Sigmoid colon (tissue), 7 donors: ENCODE data around the gene BCL11B. TPM values are rescaled to one million over a fixed set of nuclear protein-coding genes. Genes with fewer than 3 reads are reported as not detected.

ENCODE experiments used
- DNase-seq: peaks from one replicate; pipeline ENCODE4 v3.0.0-alpha.2; 2019
- H3K27ac ChIP-seq, 4 donors: fragments of 200-600 bp; sonication (generic); one replicate each; pipeline ENCODE4 v1.5.1; 2016 to 2019; ENCODE audit warnings: mild to moderate bottlenecking in 1 of 4
- H3K27me3 ChIP-seq, 3 donors: fragments of 200-600 bp; sonication (generic); one replicate each; pipeline ENCODE4 v1.5.1; 2019; ENCODE audit warnings: mild to moderate bottlenecking in 1 of 3
- H3K36me3 ChIP-seq, 4 donors: fragments of 200-600 bp; sonication (generic); one replicate each; pipeline ENCODE4 v1.5.1; 2016 to 2019
- H3K4me1 ChIP-seq, 4 donors: fragments of 200-600 bp; sonication (generic); one replicate each; pipeline ENCODE4 v1.5.1; 2017 to 2019
- H3K4me3 ChIP-seq, 4 donors: fragments of 200-600 bp; sonication (generic); one replicate each; pipeline ENCODE4 v1.5.1; 2017 to 2019; ENCODE audit warnings: mild to moderate bottlenecking in 2 of 4, moderate library complexity in 1 of 4
- H3K9me3 ChIP-seq, 4 donors: fragments of 200-600 bp in 3 of 4; sonication (generic) in 3 of 4; one replicate each; pipeline versions ENCODE4 v1.5.1 to v1.6.1; 2013 to 2019
- EP300 ChIP-seq, 4 donors: sonication (generic); formaldehyde crosslinking; IDR thresholded peaks; one replicate each; pipeline ENCODE4 v1.6.1; 2017; ENCODE audit warnings: antibody characterized with exemption in 4 of 4
- POLR2A ChIP-seq, 2 donors: fragments of 450-650 bp; IDR thresholded peaks; one replicate each; pipeline ENCODE4 v1.6.1; 2016; ENCODE audit warnings: antibody characterized with exemption in 2 of 2, mild to moderate bottlenecking in 2 of 2, moderate library complexity in 2 of 2
- POLR2AphosphoS5 ChIP-seq, 4 donors: sonication (generic); formaldehyde crosslinking; IDR thresholded peaks; one replicate each; pipeline ENCODE4 v1.6.1; 2017; ENCODE audit warnings: antibody characterized with exemption in 4 of 4
- WGBS, 2 donors: extraction: QIAGEN DNeasy Blood & Tissue Kit; methylation state at CpG; one replicate each; pipeline ENCODE4 v1.1.7; 2013; 5-methylcytosine and 5-hydroxymethylcytosine counted together
- intact Hi-C: fragments of 100-400 bp; cut with DNase I; formaldehyde crosslinking; loops from one replicate; pipeline ENCODE4 v1.15.1; 2023
- polyA plus RNA-seq, 3 donors: library from polyadenylated mRNA; stranded (reverse); fragments of 200-250 nt; gene quantifications; one replicate each; pipeline ENCODE4 v1.2.3, GENCODE V29; 2013
- total RNA-seq, 4 donors: library from RNA; depleted of rRNA; stranded (reverse); fragments of >200 nt; gene quantifications; one replicate each; pipeline ENCODE4 v1.1.0, GENCODE V29; 2016
- TF ChIP-seq, protein P1 (sequence below), 4 experiments: fragments of 450-650 bp in 3 of 4; fragments of 200-600 bp in 1 of 4; IDR thresholded peaks; one replicate each; pipeline ENCODE4 v1.5.1; 2016 to 2019; ENCODE audit warnings: antibody characterized with exemption in 4 of 4, mild to moderate bottlenecking in 3 of 4, moderate library complexity in 2 of 4
- donor health status: healthy with polysubstance abuse.
- donor health status: Bipolar disorder and iron deficiency.
- donor health status: healthy.

BCL11B gene
- total and polyA plus RNA-seq, 7 donors = under 0.01 to 3.5 (median 0.23) TPM

DNA sequence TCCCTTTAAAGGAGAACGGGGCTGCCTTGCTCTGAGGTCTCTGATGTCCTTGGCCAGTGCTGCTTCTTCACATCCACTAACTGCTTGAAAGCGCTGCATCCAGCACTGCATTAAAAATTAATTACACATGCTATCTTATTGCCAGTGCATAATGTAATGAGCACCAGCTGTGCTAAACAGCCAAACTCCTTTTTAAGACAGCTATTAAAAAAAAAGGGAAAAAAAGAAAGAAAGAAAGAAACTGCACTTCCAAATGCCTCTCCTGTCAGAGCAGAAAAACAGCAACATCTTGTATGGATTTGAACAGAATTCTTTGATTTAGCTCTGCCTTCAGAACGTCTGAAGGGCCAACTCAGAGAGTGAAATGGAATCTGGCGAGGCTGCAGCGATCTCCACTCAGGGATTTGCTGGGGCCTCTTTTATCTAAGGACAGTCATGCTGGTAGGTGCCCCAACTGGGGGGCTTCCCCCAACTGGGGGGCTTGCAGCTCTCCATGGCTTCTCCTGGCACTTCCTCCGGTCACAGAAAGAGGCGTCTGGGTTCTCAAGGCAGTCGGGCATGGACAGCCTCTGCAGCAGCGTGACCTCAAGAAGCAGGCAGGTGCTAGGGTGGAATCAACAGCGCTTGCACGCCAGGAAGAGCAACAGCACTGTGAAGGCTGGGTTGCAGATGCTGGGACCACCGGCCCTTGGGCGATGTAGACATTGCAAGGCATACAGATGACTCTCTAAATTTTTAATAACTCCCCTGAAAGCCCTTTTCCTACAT lies 46.4 kb downstream of the BCL11B start:
- intact Hi-C loops = no loop called here
- Histone ChIP-seq H3K9me3 (no peaks in the 10 kb centered on the region), H3K4me3 (no peak overlapping the region), H3K27ac (no peak overlapping the region), H3K4me1 (no peaks in the 10 kb centered on the region), H3K36me3 (no peaks in the 10 kb centered on the region), H3K27me3 (peaks cover 0 to 17% (median 2%) of the 10 kb centered on the region in 3 donors)
- 66 to 80% methylated on average over 13 of the region's 13 CpGs for WGBS, 2 donors
- no peak for DNase-seq
- no peak for TF ChIP-seq POLR2A (IDR thresholded peaks at IDR 0.05)

DNA sequence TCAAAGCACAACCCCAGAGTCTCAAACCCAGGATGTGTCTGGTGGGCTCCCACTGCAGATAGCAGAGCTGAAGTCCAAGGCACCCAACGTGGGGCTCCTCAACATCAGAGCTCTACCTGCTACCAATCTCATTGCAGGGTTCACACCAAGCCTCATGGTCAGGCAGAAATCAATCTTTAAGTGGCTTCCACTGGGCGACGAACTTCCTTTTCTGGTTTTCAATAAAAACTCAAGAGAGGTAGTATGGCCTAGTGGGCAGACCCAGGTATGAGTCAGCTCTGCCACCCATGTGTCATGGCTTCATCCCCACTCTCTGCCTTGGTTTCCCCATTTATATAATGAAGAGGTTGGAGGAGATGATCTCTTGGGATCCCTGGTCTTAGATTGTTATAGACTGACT lies 47.0 kb downstream of the BCL11B start:
- H3K4me1 ChIP-seq = no peaks in the 10 kb centered on the region
- no peak overlapping the region for H3K27ac ChIP-seq
- no peak overlapping the region for H3K4me3 ChIP-seq
- no peaks in the 10 kb centered on the region for H3K36me3 ChIP-seq
- no peaks in the 10 kb centered on the region for H3K9me3 ChIP-seq
- intact Hi-C loops = no loop called here
- TF ChIP-seq POLR2AphosphoS5 (IDR thresholded peaks at IDR 0.05) (no peak), POLR2A (IDR thresholded peaks at IDR 0.05) (no peak), EP300 (IDR thresholded peaks at IDR 0.05) (no peak)
- TF ChIP-seq, protein P1, sequence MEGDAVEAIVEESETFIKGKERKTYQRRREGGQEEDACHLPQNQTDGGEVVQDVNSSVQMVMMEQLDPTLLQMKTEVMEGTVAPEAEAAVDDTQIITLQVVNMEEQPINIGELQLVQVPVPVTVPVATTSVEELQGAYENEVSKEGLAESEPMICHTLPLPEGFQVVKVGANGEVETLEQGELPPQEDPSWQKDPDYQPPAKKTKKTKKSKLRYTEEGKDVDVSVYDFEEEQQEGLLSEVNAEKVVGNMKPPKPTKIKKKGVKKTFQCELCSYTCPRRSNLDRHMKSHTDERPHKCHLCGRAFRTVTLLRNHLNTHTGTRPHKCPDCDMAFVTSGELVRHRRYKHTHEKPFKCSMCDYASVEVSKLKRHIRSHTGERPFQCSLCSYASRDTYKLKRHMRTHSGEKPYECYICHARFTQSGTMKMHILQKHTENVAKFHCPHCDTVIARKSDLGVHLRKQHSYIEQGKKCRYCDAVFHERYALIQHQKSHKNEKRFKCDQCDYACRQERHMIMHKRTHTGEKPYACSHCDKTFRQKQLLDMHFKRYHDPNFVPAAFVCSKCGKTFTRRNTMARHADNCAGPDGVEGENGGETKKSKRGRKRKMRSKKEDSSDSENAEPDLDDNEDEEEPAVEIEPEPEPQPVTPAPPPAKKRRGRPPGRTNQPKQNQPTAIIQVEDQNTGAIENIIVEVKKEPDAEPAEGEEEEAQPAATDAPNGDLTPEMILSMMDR (IDR thresholded peaks at IDR 0.05) = no peak
- DNase-seq = no peak
- peaks cover 0 to 10% (median 0%) of the 10 kb centered on the region in 3 donors for H3K27me3 ChIP-seq
- WGBS, 2 donors = 81 to 89% methylated on average over 3 of the region's 3 CpGs

DNA sequence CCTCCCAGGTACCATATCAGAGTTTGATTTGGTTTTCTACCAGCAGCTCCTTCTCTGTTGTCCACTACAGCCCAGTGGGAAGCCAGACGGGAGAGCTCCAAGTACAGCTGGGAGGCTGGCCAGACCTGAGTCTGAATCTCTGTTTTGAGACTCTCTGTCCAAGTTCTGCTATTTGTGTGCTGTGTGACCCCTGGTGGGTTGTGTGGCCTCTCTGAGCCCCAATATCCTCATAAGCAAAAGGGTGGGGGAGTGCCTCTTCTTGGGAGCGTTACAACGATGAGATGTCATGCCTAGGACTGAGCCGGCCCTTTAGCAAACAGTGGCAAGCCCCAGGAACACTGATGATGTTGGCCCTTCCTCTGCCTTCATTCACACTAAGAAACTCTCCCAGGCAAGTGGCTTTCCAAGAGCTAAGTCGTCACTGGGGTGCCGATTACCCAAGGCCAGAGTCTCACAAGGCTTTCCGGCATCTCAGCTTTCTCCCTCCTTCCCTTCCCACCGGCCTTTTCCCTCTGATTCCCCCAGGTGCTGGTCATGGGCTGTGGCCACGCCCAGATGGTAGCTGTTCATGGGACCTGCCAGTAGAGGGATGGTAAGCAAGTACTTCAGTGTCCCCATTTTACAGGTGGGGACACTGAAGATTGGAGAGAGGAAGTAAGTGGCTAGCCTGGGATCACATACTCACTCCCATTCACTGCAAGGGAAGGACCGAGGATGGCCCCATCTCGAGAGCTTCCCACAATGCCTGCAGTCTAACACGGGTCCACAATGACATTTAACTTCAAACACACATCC lies 47.7 kb downstream of the BCL11B start:
- intact Hi-C loops = no loop called here
- no peaks in the 10 kb centered on the region for H3K4me1 ChIP-seq
- H3K4me3 ChIP-seq = no peak overlapping the region
- H3K36me3 ChIP-seq = no peaks in the 10 kb centered on the region
- peaks cover 0 to 8% (median 0%) of the 10 kb centered on the region in 3 donors for H3K27me3 ChIP-seq
- TF ChIP-seq POLR2AphosphoS5 (IDR thresholded peaks at IDR 0.05) (no peak), POLR2A (IDR thresholded peaks at IDR 0.05) (no peak), EP300 (IDR thresholded peaks at IDR 0.05) (no peak)
- TF ChIP-seq, protein P1 (IDR thresholded peaks at IDR 0.05) = no peak
- DNase-seq = no peak
- H3K9me3 ChIP-seq = no peaks in the 10 kb centered on the region
- no peak overlapping the region for H3K27ac ChIP-seq
- WGBS, 2 donors = 67 to 91% methylated on average over 12 of the region's 12 CpGs

DNA sequence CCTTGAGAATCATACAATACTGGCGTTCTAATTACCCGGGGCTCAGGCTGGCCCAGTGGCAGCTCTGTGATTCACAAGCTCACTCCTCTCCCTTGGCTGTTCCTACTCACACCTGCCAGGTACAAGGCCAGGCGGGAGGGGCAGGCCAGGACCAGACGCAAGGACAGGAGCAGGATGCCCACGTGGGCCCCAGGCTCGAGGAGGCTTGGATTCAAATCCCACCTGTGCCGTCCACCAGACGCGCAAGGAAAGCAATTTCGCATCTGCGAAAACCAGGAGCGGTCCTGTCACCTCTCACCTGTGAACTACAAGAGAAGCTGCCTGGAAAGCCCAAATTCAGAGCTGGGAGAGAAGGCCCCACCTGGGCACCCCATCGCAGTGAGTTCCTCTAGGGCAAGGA lies 50.6 kb downstream of the BCL11B start:
- TF ChIP-seq POLR2AphosphoS5 (IDR thresholded peaks at IDR 0.05) = no peak
- TF ChIP-seq POLR2A (IDR thresholded peaks at IDR 0.05) = no peak
- TF ChIP-seq EP300 (IDR thresholded peaks at IDR 0.05) = no peak
- TF ChIP-seq, protein P1 (IDR thresholded peaks at IDR 0.05) = no peak
- intact Hi-C loops = no loop called here
- no peak for DNase-seq

More for the DNA sequence above, 50.6 kb downstream of the BCL11B start:
- Histone ChIP-seq H3K9me3 (no peaks in the 10 kb centered on the region), H3K27me3 (peaks cover 0 to 3% (median 0%) of the 10 kb centered on the region in 3 donors), H3K4me1 (no peaks in the 10 kb centered on the region), H3K4me3 (no peak overlapping the region), H3K27ac (no peak overlapping the region), H3K36me3 (no peaks in the 10 kb centered on the region)
- 91 to 93% methylated on average over 13 of the region's 13 CpGs for WGBS, 2 donors
